ENCODE data around the gene RPSA. TPM values are rescaled to one million over a fixed set of nuclear protein-coding genes. Genes with fewer than 3 reads are reported as not detected.

The RPSA gene
- total RNA-seq (2021) = 944 and 994 TPM in 2 replicates
- percentile 99 among the genes with signal in this experiment for Bru-seq, nascent RNA
- percentile 96 among the genes with signal in this experiment for BruChase-seq, experiment 1, labeled RNA remaining after a 2-hour chase
- percentile 98 among the genes with signal in this experiment for BruChase-seq, experiment 2, labeled RNA remaining after a 6-hour chase
- long read RNA-seq, transcript RPSA-201 (7 exons, 1,171 nt) = major isoform, 164 of 232 reads
- long read RNA-seq, partial matches to known transcripts = 51 of 232 reads
- long read RNA-seq, other reads (novel, unspliced or antisense) = 11 of 232 reads

- ChIA-PET CTCF (interaction anchor here (0.8 kb wide), 1 partner anchor 41 kb away, joined by 12 read pairs; no protein-coding TSS in a partner anchor), POLR2A (ENCODE audit: low non-redundant PET) (interaction anchor here (0.6 kb wide), 1 partner anchor 1525 kb away, joined by 4 read pairs; no protein-coding TSS in a partner anchor)
- Histone ChIP-seq H3K27me3 (replicated peaks; ENCODE audit: insufficient read depth, low read depth, low read length, poor library complexity) (no peaks in the 10 kb centered on the region), H3K4me1 (ENCODE audit: insufficient read depth, low read length, poor library complexity, severe bottlenecking) (no peaks in the 10 kb centered on the region), H3K27ac (ENCODE audit: low read depth, low read length, poor library complexity, severe bottlenecking) (peak within 1 kb of the TSS; percentile 88), H3K4me3 (ENCODE audit: low read depth, low read length, poor library complexity, severe bottlenecking) (peak within 1 kb of the TSS; percentile 72), H3K36me3 (ENCODE audit: insufficient read depth, low read length, poor library complexity, severe bottlenecking) (peaks cover 41% of the 10 kb centered on the region), H3K9me3 (ENCODE audit: low read depth, low read length, poor library complexity, severe bottlenecking) (no peaks in the 10 kb centered on the region)
- intact Hi-C loops (cut with micrococcal nuclease; ENCODE audit: unreplicated experiment) = no loop called here
- peak; percentile 15; the same call in 1 of the 2 replicates for TF ChIP-seq CTCF (conservative IDR thresholded peaks at IDR 0.05; ENCODE audit: low read depth, low read length)
- no peak for TF ChIP-seq EZH2 (IDR thresholded peaks at IDR 0.05; ENCODE audit: borderline replicate concordance, low read depth, low read length, poor library complexity, severe bottlenecking)
- TSS peak; percentile 68 for BruUV-seq (replicated peaks)
- DNase-seq (ENCODE audit: low spot score) = peak; percentile 94
These were observed at the start of gene RPSA for GRCh38 chr3:39406368-39407258. Gene RPSA, plus strand, starts transcription at chr3:39406720. Its CDS starts 934 bp downstream, at chr3:39407654.

GRCh38 chr3:39358333-39358732, 48.2 kb upstream of the RPSA start:
- intact Hi-C loops (cut with micrococcal nuclease; ENCODE audit: unreplicated experiment) = no loop called here
- Histone ChIP-seq H3K36me3 (ENCODE audit: insufficient read depth, low read length, poor library complexity, severe bottlenecking) (no peaks in the 10 kb centered on the region), H3K4me1 (ENCODE audit: insufficient read depth, low read length, poor library complexity, severe bottlenecking) (no peaks in the 10 kb centered on the region), H3K4me3 (ENCODE audit: low read depth, low read length, poor library complexity, severe bottlenecking) (no peak overlapping the region), H3K27me3 (replicated peaks; ENCODE audit: insufficient read depth, low read depth, low read length, poor library complexity) (peaks cover 2% of the 10 kb centered on the region), H3K9me3 (ENCODE audit: low read depth, low read length, poor library complexity, severe bottlenecking) (no peaks in the 10 kb centered on the region), H3K27ac (ENCODE audit: low read depth, low read length, poor library complexity, severe bottlenecking) (no peak overlapping the region)
- ChIA-PET CTCF (no interaction called here), POLR2A (ENCODE audit: low non-redundant PET) (no interaction called here)
- no peak for DNase-seq (ENCODE audit: low spot score)
- TF ChIP-seq CTCF (conservative IDR thresholded peaks at IDR 0.05; ENCODE audit: low read depth, low read length) (no peak), EZH2 (IDR thresholded peaks at IDR 0.05; ENCODE audit: borderline replicate concordance, low read depth, low read length, poor library complexity, severe bottlenecking) (no peak)
- no TSS peak for BruUV-seq (replicated peaks)

GRCh38 chr3:39361252-39361927, 45.1 kb upstream of the RPSA start:
- Histone ChIP-seq H3K4me3 (ENCODE audit: low read depth, low read length, poor library complexity, severe bottlenecking) (no peak overlapping the region), H3K27me3 (replicated peaks; ENCODE audit: insufficient read depth, low read depth, low read length, poor library complexity) (no peaks in the 10 kb centered on the region), H3K27ac (ENCODE audit: low read depth, low read length, poor library complexity, severe bottlenecking) (no peak overlapping the region), H3K36me3 (ENCODE audit: insufficient read depth, low read length, poor library complexity, severe bottlenecking) (no peaks in the 10 kb centered on the region), H3K4me1 (ENCODE audit: insufficient read depth, low read length, poor library complexity, severe bottlenecking) (no peaks in the 10 kb centered on the region), H3K9me3 (ENCODE audit: low read depth, low read length, poor library complexity, severe bottlenecking) (no peaks in the 10 kb centered on the region)
- DNase-seq (ENCODE audit: low spot score) = no peak
- POLR2A ChIA-PET (ENCODE audit: low non-redundant PET) = no interaction called here
- BruUV-seq (replicated peaks) = no TSS peak
- CTCF ChIA-PET = no interaction called here
- intact Hi-C loops (cut with micrococcal nuclease; ENCODE audit: unreplicated experiment) = no loop called here
- TF ChIP-seq EZH2 (IDR thresholded peaks at IDR 0.05; ENCODE audit: borderline replicate concordance, low read depth, low read length, poor library complexity, severe bottlenecking) (no peak), CTCF (conservative IDR thresholded peaks at IDR 0.05; ENCODE audit: low read depth, low read length) (no peak)

All from A673 (cell line).